GM19455 (cell line): ENCODE measurements around the gene TOMM5.

Experiments
- ATAC-seq: cut with Tn5 transposase; IDR thresholded peaks from one replicate; pipeline ENCODE4 v1.9.1; 2021; ENCODE audit not compliant: unreplicated experiment

TOMM5 gene

DNA sequence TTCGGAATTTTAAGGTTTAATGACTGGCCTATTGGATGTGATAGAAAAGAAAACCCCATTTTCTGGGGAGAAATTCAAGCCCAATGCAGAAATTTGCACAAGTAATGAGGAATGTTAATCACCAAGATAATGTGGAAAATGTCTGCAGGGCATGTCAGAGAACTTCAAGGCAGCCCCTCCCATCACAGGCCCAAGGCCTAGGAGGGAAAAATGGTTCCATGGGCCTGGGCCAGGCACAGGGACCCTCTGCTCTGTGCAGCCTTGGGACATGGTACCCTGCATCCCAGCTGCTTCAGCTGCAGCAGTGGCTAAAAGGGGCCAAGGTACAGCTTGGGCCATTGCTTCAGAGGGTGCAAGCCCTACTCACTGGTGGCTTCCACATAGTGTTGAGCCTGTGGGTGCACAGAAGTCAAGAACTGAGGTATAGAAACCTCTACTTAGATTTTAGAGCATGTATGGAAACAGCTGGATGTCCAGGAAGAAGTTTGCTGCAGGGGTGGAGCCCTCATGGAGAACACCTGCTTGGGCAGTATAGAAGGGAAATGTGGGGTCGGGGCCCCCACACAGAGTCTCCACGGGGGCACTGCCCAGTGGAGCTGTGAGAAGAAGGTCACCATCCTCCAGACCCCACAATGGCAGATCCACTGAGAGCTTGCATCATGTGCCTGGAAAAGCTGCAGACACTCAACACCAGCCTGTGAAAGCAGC is 28.4 kb downstream of the TOMM5 start:
- no peak for ATAC-seq

DNA sequence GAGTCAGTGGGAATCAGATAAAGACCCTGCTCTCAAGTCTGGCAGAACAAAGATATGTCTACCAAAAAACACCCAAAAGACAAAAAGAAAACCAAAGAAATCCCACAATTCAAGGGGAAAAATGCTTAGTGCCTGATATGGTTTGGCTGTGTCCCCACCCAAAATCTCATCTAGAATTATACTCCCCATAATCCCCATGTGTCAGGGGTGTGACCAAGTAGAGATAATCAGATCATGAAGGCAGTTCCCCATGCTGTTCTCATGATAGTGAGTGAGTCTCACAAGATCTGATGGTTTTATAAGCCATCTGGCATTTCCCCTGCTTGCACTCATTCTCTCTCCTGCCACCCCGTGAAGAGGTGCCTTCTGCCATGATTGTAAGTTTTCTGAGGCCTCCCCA is 29.6 kb downstream of the TOMM5 start:
- ATAC-seq, result no peak

DNA sequence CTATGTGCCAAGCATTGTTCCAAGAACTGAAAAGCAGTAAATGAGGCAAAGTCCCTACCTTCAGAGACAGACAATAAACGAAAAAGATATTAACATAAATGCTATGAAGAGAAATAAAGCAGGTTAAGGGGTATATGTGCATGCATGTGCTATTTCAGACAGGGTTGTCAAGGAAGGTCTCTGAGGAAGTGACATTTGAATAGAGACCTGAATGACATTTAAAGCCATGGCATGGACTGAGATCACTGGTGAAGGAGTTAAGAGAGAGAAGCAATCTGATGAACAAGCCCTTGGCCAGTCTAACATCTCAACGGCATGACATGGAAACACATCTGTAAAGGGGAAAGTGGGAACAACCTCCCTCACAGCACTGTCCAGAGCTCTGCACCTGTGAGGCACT is 30.7 kb downstream of the TOMM5 start:
- no peak for ATAC-seq

DNA sequence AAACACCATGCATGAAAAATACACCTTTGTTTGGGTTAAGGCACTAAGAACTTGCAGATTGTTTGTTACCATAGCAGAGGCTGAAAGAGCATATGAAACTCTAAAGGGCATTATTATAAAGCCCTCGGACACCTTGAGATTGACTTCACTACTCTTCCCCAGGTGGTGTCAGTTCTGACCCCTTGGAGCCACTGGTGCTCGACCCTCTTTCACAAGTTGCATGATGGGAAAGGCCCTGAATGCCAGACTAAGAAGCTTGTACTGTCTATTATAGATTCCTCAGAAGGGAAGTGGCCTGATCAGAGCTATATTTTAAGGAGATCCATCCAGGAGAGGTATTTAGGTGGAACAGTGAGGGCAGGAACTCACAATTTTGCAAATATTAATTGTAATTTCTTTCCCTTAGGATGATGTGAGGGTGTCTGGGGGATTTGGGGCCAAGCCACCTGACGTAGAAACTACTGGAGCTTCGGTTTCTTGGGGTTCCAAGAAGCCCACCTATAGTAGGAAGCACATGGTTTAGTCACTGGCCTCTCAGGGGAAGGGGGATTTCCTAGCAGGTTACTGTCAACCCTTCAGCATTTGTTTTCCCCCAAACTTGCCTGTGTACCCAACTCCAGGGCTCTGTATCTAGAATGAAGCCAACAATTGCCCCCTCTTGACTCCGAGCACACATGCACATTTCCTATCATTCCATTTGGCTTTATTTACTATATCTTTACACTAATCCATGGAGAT is 32.4 kb downstream of the TOMM5 start:
- ATAC-seq, result no peak

DNA sequence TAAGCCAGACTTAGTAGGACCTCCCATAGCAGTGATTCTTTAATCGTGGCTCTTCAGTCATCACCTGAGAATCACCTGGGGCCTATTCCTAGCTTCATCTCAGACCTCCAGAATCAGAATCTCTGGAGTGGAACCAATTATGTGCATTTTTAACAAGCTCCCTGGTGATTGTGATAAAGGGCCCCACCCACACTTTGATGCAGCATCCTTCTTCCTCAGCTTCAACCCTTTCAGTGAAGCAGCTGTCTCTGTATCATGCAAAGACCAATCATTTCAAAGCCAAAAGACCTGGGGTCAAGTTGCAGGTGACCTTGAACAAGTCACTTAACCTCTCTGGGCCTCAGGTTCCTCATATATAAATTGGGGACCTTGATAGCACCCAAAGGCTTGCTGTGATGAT is 33.3 kb downstream of the TOMM5 start:
- no peak for ATAC-seq

DNA sequence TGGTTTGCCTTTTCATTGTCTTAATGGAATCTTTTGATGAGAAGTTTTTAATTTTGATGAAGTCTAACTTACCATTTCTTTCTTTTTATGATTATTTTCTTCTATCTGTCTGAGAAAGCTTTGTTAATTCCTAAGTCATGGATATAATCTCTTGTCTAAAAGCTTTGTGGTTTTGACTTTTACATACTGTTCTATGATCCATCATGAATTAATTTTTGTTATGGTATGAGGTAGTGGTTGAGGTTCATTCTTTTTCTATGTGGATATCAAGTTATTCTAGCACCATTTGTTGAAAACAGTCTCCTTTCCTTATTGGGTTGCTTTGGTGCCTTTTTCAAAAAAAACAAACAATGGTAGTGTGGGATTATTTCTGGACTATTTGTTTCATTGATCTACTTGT is 36.6 kb downstream of the TOMM5 start:
- ATAC-seq, result no peak

DNA sequence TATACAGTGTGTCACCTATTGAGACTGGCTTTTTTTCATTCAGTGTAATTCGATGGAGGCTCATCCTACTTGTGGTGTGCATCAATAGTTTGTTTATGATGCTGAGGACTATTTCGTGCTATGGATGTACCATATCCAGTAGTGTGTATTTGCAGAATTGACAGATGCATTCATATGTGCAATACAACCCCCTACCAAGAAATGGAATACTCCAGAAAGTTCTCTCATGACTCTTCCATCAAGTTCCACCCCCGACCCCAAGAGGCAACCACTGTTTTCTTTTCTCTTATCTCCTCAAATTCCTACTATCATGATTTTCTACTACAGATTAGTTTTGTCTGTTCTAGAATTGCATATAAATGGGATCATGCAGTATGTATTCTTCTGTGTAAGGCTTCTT is 38.1 kb downstream of the TOMM5 start:
- no peak for ATAC-seq

DNA sequence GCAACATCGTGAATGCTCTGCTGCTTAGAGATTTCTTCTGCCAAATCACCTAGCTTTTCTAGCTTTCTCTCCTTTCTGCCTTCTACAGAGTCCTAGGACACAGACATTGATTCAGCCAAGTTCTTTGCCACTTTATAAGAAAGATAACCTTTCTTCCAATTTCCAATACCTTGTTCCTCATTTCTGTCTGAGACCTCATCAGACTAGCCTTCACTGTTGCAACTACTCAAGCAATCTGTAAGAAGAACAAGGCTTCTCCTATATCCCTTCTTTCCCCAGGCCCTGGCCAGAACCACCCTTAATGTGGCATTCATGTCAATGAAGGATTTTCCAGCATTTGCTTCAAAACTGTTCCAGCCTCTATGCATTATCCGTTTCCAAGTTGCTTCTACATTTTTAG is 40.5 kb downstream of the TOMM5 start:
- ATAC-seq, result no peak

DNA sequence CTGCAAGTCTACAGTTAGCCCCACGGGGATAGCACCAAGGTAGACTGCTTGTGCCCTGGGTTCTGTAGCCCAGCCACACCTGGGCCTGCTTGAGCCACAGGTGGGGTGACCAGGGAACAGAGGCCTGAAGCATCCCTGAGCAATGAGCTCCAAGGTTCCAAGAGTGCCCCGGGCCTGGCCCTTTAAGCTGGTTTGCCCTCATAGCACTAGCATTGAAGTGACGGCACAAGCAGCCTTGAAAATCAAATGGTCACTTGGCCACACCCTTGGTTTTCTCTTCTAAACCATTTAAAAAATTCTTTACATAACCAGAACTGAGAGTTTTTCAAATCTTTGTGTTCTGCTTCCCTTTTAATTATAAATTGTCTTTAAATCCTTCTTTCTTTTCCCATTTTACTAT is 40.9 kb downstream of the TOMM5 start:
- no peak for ATAC-seq

DNA sequence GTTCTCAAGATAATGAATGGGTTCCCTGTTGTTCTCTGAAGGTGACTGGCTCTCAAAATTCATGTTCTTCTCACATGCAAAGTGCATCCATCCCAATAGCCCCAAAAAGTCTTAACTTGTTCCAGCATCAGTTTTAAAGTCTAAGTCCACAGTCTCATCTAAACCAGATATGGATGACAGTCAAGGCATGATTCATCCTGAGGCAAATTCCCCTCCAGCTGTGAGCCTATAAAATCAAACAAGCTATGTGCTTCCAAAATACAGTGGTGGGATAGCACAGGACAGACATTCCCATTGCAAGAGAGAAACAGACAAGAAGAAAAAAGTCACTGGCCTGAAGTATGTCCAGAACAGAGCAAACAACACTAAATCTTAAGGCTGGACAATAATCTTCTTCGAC is 41.6 kb downstream of the TOMM5 start:
- ATAC-seq, result no peak

DNA sequence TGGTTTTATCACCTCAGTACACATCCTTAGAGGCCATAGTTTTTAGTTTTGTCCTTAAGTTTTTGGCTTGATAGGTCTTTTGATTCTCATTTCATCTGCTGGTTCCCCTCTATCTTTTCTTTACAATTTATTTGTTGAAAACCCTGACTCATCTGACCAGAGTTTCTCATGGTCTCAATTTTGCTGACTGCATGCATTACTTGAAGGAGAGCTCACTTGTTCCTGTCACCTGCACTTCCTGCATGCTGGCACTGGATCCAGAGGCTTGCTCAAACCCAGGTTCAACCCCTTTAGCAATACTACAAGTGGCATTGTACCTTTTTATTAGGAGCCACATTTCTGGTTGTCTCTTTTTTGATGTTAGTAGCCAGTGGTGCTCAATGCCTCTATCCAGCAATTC is 42.9 kb downstream of the TOMM5 start:
- ATAC-seq, result no peak

DNA sequence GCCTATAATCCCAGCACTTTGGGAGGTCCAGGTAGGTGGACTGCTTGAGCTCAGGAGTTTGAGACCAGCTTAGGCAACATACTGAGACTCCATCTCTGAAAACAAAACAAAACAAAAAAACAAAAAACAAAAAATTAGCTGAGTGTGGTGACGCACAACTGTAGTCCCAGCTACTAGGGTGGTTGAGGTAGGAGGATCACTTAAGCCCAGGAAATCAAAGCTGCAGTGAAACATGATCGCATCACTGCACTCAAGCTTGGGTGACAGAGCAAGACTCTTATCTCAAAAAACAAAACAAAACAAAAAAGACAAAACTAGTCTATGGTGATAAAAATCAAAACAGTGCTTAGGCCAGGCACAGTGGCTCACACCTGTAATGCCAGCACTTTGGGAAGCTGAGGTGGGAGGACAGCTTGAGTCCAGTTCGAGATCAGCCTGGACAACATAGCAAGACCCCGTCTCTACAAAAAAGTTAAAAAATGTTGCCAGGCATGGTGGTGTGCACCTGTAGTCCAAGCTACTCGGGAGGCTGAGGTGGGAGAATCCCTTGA is 45.0 kb downstream of the TOMM5 start:
- no peak for ATAC-seq

DNA sequence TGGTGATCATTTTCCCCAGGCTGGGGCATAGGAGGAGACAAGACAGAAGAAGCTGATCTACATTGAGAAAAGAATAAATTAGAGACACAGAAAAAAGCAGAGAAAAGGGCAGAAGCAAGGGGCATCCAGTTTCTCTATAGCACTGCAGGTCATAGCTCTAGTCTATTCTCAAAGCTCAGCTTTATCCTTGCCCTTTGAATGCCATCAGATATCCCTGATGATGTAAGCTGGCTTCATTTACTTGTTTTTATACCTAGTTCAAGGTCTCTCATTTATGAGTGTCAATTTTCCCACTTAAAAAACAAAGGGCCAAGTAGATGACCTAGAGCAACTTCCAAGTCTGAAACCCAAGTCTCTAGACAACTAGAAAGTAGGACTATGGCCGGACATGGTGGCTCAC is 48.9 kb downstream of the TOMM5 start:
- no peak for ATAC-seq

DNA sequence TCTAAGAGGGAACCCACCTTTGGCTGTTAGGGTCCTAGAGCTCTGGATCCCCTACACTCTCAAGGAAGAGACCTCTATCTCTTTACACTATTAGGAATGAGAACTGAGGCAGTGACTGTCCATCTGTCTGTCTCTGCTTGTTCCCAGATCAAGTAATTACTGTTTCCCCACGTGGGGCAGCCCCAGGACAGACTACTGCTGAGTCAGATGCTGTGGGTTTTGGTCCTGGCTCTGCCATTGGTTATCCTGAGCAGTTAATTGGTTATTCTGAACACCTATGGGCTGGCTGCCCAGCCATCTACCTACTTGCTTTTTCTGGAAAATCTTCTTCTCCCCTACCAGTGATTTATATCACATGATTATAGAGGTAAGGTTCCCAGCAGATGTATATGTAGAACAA is 49.5 kb downstream of the TOMM5 start:
- no peak for ATAC-seq

DNA sequence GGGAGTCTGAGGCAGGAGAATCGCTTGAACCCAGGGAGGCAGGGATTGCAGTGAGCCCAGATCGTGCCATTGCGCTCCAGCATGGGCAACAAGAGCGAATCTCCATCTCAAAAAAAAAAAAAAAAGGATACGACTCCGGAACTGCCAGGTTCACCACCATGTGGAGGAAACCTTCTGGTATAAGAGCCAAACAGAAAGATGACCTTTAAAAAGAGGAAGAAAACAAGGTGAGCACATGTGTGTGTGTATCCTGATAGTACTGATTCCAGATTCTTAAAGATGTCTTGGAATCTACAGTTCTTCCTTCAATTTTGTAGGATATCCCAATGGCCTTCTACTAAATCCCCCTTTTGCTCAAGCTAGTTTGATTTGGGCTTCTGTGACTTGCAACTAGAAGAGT is 49.9 kb downstream of the TOMM5 start:
- ATAC-seq, result no peak

DNA sequence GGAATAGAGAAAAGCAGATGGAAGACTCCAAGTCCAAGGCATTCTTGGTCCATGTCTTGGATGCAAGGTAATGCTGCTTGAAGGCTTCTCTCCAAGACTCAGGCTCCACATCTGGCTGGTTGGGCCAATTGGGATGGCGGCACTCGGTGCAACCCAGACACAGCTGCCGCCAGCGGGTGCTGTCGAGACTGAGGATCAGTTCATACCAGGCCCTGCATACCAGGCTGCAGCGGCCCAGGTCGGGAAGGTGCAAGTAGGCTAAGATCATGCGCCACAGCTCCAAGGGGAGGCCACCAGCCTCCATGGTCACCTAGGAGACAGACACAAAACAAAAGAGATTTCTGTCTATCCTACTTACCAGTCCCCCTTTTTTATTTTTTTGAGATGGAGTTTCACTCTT is 50.9 kb downstream of the TOMM5 start:
- no peak for ATAC-seq

DNA sequence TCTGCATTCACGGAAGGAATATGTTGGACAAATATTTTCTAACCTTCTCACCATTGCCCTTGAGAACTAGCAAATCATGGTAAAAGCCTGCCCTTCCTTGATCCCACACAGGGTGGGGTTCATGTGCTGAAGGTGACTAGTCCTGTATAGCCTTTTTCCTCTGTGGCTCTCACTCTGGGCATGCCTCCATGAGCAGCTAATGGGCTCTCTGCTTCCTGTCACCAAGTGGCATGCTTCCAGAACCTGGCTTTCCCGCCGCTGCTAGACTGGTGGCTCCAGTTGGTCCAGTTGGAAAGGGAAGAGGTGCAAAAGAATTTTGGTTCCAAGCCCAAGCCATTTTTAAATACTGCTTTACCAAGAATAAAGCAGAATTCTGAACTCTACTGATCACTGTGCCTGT is 51.8 kb downstream of the TOMM5 start:
- ATAC-seq, result no peak

DNA sequence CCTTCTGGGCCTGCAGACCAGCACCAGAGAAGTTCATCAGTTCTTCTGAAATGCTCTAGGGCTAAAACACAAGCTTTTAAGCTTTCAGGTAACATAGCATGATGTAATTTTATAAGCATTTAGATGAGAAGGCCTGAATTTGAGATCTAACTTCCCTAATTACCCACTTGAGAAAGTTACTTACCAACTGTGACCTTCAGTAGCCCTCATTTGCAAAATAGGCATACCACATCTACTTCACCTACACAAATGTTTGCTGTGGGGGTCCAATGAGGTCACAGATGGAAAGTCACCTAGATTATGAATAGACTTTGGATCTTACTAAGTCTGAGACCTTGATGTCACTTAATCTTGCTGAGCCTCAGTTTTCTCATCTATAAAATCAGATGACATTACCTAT is 52.8 kb downstream of the TOMM5 start:
- ATAC-seq, result no peak
